Peyer's patch (tissue), 4 donors: ENCODE measurements around the gene SSUH2. TPM values are rescaled to one million over a fixed set of nuclear protein-coding genes. Genes with fewer than 3 reads are reported as not detected.
"Not testable (repeated sequence)": the region's sequence is repeated elsewhere in the genome, so short reads cannot be mapped to it uniquely, and the experiment has no call there.

ENCODE experiments used
- DNase-seq, 3 donors: peaks; one replicate each; pipeline ENCODE4 v3.0.0-alpha.2; 2017 to 2019
- H3K27ac ChIP-seq, 4 donors: fragments of 200-600 bp; sonication (generic); one replicate each; pipeline ENCODE4 v1.5.1; 2016 to 2019
- H3K27me3 ChIP-seq, 2 donors: fragments of 200-600 bp; sonication (generic); one replicate each; pipeline ENCODE4 v1.5.1; 2019
- H3K36me3 ChIP-seq, 3 donors: fragments of 200-600 bp; sonication (generic); one replicate each; pipeline ENCODE4 v1.5.1; 2016 to 2019
- H3K4me1 ChIP-seq, 4 donors: fragments of 200-600 bp; sonication (generic); one replicate each; pipeline ENCODE4 v1.5.1; 2016 to 2019
- H3K4me3 ChIP-seq, 4 donors: fragments of 200-600 bp; sonication (generic); 1 replicate in 3 of 4; 2 replicates in 1 of 4; pipeline ENCODE4 v1.5.1; 2016 to 2019; ENCODE audit warnings: mild to moderate bottlenecking in 1 of 4
- H3K9me3 ChIP-seq, 4 donors: fragments of 200-600 bp; sonication (generic); one replicate each; pipeline ENCODE4 v1.5.1; 2016 to 2019; ENCODE audit warnings: mild to moderate bottlenecking in 1 of 4
- POLR2A ChIP-seq, 2 donors: fragments of 450-650 bp; IDR thresholded peaks; one replicate each; pipeline ENCODE4 v1.5.1; 2017; ENCODE audit warnings: antibody characterized with exemption in 2 of 2, mild to moderate bottlenecking in 2 of 2, moderate library complexity in 2 of 2
- total RNA-seq, 4 donors: library from RNA; depleted of rRNA; stranded (reverse); fragments of >200 nt; gene quantifications; one replicate each; pipeline ENCODE4 v1.1.0, GENCODE V29; 2016
- TF ChIP-seq, protein P1 (sequence below), 6 experiments: fragments of 450-650 bp in 4 of 6; fragments of 200-600 bp in 2 of 6; sonication (generic) in 1 of 6; IDR thresholded peaks; one replicate each; pipeline ENCODE4 v1.5.1; 2017 to 2019; ENCODE audit warnings: antibody characterized with exemption in 6 of 6, mild to moderate bottlenecking in 3 of 6, moderate library complexity in 1 of 6

The SSUH2 gene
- total RNA-seq, 4 donors from 2014 or later: 1.7 to 38.4 (median 21.6) TPM

DNA sequence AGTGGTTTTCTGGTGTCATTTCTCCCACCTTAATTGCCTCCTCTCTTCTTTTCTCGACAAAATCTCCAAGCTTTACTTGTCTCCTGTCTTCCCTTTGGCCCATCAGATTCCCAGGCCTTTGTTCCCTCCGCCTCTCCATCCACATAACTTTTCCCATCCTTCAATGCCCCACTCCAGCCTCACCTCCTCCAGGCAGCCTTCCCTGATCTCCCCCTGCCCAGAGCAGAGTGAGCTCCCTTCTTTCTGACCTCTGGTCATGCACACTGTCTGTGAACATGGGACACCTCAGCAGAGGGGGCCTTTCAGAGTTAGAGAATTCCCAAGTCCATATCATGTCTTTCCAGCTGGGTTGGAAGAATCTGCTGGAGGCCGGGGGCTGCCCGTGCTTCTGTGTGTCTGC lies 14.6 kb upstream of the SSUH2 start:
- H3K27me3 ChIP-seq: no peaks in the 10 kb centered on the region
- no peaks in the 10 kb centered on the region for H3K9me3 ChIP-seq
- H3K4me1 ChIP-seq: peaks cover 0 to 11% (median 0%) of the 10 kb centered on the region in 4 donors
- H3K36me3 ChIP-seq: no peaks in the 10 kb centered on the region
- TF ChIP-seq, protein P1, sequence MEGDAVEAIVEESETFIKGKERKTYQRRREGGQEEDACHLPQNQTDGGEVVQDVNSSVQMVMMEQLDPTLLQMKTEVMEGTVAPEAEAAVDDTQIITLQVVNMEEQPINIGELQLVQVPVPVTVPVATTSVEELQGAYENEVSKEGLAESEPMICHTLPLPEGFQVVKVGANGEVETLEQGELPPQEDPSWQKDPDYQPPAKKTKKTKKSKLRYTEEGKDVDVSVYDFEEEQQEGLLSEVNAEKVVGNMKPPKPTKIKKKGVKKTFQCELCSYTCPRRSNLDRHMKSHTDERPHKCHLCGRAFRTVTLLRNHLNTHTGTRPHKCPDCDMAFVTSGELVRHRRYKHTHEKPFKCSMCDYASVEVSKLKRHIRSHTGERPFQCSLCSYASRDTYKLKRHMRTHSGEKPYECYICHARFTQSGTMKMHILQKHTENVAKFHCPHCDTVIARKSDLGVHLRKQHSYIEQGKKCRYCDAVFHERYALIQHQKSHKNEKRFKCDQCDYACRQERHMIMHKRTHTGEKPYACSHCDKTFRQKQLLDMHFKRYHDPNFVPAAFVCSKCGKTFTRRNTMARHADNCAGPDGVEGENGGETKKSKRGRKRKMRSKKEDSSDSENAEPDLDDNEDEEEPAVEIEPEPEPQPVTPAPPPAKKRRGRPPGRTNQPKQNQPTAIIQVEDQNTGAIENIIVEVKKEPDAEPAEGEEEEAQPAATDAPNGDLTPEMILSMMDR (IDR thresholded peaks at IDR 0.05): no peak
- TF ChIP-seq POLR2A (IDR thresholded peaks at IDR 0.05): no peak
- no peak overlapping the region for H3K4me3 ChIP-seq
- H3K27ac ChIP-seq: no peak overlapping the region
- no peak for DNase-seq

DNA sequence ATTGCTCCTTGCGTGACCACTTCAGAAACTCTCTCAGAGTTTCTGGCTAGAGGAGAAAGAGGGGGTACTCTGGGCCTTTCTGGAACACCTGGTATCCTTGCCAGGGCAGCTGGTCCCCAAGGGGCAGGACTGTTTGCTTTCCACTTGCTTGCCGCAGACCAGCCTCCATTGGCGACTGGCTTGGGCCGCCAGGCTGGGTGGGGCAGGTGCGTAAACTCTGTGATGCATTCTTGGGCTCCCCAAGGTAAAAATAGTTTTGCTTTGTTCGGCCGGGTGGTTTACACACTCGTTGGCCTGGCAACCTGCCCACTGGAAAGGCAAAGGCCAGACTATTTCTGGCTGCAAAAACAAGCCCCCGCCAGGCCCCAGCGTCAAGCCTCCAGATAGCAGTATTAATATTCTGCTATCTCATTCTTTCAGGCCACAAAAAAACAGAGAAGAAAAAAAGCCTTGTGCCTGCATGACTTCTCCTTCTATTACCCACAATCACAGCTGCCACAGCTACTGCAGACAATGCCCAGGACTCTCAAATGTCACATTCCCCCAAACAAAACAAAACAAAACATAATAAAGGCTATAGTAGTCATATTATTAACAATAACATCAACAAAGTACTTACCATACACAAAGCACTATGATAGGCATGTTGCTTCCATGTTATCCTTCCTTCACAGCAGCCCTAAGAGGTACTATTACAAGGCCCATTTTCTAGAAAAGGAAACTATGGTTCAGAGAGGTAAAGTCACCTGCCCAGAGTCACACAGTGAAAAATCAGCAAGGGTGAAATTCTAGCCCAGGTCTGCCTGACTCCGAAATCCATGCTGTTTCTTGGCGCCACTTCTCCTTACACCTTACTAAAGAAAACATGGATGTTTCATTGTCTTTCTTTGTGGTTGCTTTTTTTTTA lies 14.0 kb upstream of the SSUH2 start:
- no peaks in the 10 kb centered on the region for H3K27me3 ChIP-seq
- no peaks in the 10 kb centered on the region for H3K9me3 ChIP-seq
- H3K4me3 ChIP-seq: no peak overlapping the region
- peak in 2 of 3 donors; percentile 65 to 68 for DNase-seq
- TF ChIP-seq, protein P1 (IDR thresholded peaks at IDR 0.05): no peak
- no peak for TF ChIP-seq POLR2A (IDR thresholded peaks at IDR 0.05)
- peaks cover 0 to 11% (median 0%) of the 10 kb centered on the region in 4 donors for H3K4me1 ChIP-seq
- peak overlapping the region in 1 of 4 donors; percentile 46 for H3K27ac ChIP-seq
- H3K36me3 ChIP-seq: no peaks in the 10 kb centered on the region

DNA sequence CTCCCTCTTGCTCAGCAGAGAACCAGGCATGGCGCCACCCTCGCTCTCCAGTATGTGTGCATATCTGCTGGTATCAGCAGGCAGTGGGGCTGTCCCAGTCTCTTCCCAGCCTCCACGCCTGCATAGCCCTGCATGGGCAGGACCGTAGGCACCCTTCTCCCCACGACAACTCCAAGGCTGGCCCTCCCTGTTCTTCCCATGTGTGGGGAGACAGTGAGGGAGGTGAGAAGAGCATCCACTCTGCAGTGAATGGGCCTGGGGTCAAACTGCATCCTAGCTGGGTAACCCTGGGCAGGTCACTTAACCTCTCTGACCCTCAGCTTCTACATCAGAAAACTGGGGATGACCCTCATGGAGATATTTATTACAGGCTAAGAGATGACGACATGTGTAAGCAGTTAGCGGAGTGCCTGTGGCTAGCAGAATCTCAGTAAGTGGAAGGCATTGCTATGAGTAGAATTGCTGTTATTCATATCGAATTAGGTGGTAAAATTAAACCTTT lies 13.3 kb upstream of the SSUH2 start:
- no peaks in the 10 kb centered on the region for H3K36me3 ChIP-seq
- no peaks in the 10 kb centered on the region for H3K9me3 ChIP-seq
- H3K4me3 ChIP-seq: no peak overlapping the region
- no peak for TF ChIP-seq POLR2A (IDR thresholded peaks at IDR 0.05)
- TF ChIP-seq, protein P1 (IDR thresholded peaks at IDR 0.05): no peak
- H3K27me3 ChIP-seq: no peaks in the 10 kb centered on the region
- H3K4me1 ChIP-seq: peaks cover 0 to 11% (median 0%) of the 10 kb centered on the region in 4 donors
- peak overlapping the region in 1 of 4 donors; percentile 46 for H3K27ac ChIP-seq
- no peak for DNase-seq

DNA sequence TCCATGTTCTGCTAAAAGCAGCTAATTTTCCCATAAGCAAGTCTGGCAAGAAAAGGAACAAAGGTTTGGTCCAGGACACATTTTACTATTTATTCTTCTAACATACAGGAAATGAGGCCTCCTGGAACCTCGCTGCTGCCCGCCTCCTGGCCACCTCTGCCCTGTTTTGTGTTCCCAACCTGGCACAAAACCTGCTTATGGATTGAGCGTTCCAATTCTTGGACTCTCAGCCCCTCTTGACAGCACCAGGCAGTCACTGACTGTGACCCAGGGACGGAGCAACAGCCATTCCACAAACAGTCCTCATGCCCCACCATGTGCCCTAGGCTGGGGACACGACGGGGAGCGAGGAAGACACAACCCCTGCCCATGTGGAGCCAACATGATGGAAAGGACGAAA lies 11.6 kb upstream of the SSUH2 start:
- TF ChIP-seq, protein P1 (IDR thresholded peaks at IDR 0.05): no peak
- TF ChIP-seq POLR2A (IDR thresholded peaks at IDR 0.05): no peak
- Histone ChIP-seq H3K27ac (no peak overlapping the region), H3K4me1 (peaks cover 0 to 16% (median 0%) of the 10 kb centered on the region in 4 donors), H3K4me3 (no peak overlapping the region), H3K36me3 (no peaks in the 10 kb centered on the region), H3K27me3 (no peaks in the 10 kb centered on the region), H3K9me3 (no peaks in the 10 kb centered on the region)
- DNase-seq: no peak

DNA sequence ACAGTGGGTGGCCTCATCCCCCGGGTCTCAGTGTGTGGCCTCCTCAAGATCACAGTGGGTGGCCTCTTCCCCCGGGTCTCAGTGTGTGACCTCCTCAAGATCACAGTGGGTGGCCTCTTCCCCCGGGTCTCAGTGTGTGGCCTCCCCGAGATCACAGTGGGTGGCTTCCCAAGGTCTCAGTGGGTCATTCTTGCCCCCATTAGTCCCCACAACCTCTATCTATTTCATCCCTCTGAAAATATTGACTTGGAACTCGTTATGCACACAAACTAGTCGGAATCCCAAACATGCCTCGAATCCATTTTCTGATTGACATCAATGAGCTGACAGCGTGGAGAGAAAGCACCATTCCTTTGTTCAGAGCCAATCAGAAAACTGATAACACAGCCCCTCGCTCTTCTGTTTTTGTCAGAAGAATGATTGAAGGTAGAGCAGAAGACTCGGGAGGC lies 10.8 kb upstream of the SSUH2 start:
- Histone ChIP-seq H3K4me3 (no peak overlapping the region), H3K27ac (no peak overlapping the region), H3K27me3 (no peaks in the 10 kb centered on the region)

DNA sequence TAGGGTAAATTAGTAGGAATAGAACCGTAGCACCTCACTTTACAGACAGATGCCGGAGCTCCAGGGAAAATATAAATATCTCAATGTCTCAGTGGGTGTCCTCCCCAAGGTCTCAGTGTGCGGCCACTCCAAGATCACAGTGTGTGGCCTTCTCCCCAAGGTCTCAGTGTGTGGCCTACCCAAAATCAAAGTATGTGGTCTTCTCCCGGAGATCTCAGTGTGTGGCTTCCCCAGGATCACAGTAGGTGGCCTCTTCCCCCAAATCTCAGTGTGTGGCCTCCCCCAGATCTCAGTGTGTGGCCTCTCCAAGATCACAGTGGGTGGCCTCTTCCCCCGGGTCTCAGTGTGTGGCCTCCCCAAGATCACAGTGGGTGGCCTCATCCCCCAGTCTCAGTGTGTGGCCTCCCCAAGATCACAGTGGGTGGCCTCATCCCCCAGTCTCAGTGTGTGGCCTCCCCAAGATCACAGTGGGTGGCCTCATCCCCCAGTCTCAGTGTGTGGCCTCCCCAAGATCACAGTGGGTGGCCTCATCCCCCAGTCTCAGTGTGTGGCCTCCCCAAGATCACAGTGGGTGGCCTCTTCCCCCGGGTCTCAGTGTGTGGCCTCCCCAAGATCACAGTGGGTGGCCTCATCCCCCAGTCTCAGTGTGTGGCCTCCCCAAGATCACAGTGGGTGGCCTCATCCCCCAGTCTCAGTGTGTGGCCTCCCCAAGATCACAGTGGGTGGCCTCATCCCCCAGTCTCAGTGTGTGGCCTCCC lies 10.2 kb upstream of the SSUH2 start:
- not testable (repeated sequence) for H3K27ac ChIP-seq, H3K4me3 ChIP-seq, H3K9me3 ChIP-seq, DNase-seq, H3K27me3 ChIP-seq, H3K36me3 ChIP-seq
- peaks cover 0 to 19% (median 0%) of the 10 kb centered on the region in 4 donors for H3K4me1 ChIP-seq

More for the DNA sequence above, 10.8 kb upstream of the SSUH2 start:
- no peak for DNase-seq
- H3K9me3 ChIP-seq: no peaks in the 10 kb centered on the region
- TF ChIP-seq, protein P1 (IDR thresholded peaks at IDR 0.05): no peak
- no peak for TF ChIP-seq POLR2A (IDR thresholded peaks at IDR 0.05)
- H3K36me3 ChIP-seq: no peaks in the 10 kb centered on the region
- peaks cover 0 to 19% (median 0%) of the 10 kb centered on the region in 4 donors for H3K4me1 ChIP-seq
